Cardiac fibroblast (primary cell): ENCODE data around the gene GSDMA.

Experiments
- DNase-seq, 2 donors: peaks; one replicate each; pipeline versions ENCODE4 v3.0.0 to v3.0.0-alpha.2; 2010; ENCODE audit warnings: low read depth in 2 of 2
- H3K4me3 ChIP-seq, 2 donors: replicated peaks in 1 of 2; 1 replicate in 1 of 2; 2 replicates in 1 of 2; pipeline ENCODE4 v1.5.1; 2011; ENCODE audit warnings: low read depth in 2 of 2, low read length in 2 of 2, mild to moderate bottlenecking in 2 of 2, moderate library complexity in 1 of 2
- TF ChIP-seq, protein P1 (sequence below): IDR thresholded peaks from one replicate; pipeline ENCODE4 v1.5.1; 2011; ENCODE audit warnings: low read depth, mild to moderate bottlenecking, low read length, inconsistent platforms

The GSDMA gene

DNA sequence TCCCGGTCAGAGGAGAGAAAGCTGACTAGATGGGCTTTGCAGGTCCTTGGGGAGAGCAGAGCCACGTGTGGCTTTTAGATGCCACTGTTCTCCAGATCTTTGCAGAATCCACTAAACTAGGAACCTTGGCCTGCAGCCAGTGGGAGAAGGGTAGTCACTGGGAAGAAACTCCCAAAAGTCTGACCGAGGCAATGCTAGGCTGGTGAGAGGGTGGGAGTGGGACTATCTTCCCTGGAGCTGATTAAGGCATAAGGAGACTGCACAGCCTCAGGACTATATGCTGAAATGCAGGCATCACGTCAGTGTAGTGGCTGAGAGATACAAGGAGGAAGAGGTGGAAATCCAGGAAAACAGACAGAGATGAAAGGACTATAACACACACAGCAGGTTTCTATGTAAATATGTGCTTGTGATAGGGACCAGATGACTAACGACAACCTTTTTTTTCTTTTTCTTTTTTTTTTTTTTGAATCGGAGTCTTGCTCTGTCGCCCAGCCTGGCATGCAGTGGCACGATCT lies 2.2 kb upstream of the GSDMA start:
- no peak for DNase-seq
- H3K4me3 ChIP-seq: no peak overlapping the region

DNA sequence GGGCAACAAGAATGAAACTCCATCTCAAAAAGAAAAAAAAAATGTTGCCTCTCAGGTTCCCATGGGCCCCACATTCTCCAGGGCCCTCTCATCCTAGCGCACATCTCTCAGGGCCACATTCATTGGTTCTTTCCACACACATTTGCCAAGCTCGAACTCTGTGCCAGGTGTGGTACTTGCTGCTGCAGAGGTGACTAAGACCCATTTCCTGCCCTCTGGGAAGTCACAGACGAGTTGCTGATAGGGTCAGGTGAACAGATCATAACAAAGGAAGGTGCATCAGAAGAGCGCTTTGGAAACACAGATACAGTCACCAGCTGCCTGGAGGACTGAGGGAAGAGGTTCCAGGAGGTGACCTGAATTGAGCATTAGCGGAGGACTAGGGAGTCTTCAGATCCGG lies 1.0 kb downstream of the GSDMA start:
- DNase-seq: no peak
- TF ChIP-seq, protein P1, sequence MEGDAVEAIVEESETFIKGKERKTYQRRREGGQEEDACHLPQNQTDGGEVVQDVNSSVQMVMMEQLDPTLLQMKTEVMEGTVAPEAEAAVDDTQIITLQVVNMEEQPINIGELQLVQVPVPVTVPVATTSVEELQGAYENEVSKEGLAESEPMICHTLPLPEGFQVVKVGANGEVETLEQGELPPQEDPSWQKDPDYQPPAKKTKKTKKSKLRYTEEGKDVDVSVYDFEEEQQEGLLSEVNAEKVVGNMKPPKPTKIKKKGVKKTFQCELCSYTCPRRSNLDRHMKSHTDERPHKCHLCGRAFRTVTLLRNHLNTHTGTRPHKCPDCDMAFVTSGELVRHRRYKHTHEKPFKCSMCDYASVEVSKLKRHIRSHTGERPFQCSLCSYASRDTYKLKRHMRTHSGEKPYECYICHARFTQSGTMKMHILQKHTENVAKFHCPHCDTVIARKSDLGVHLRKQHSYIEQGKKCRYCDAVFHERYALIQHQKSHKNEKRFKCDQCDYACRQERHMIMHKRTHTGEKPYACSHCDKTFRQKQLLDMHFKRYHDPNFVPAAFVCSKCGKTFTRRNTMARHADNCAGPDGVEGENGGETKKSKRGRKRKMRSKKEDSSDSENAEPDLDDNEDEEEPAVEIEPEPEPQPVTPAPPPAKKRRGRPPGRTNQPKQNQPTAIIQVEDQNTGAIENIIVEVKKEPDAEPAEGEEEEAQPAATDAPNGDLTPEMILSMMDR: no peak
- no peak overlapping the region for H3K4me3 ChIP-seq

More for the DNA sequence above, 2.2 kb upstream of the GSDMA start:
- TF ChIP-seq, protein P1: no peak

- DNase-seq: no peak
- no peak overlapping the region for H3K4me3 ChIP-seq
- TF ChIP-seq, protein P1: no peak
Observed at GRCh38 chr17:39965017-39965699, 2.4 kb downstream of the GSDMA start.

DNA sequence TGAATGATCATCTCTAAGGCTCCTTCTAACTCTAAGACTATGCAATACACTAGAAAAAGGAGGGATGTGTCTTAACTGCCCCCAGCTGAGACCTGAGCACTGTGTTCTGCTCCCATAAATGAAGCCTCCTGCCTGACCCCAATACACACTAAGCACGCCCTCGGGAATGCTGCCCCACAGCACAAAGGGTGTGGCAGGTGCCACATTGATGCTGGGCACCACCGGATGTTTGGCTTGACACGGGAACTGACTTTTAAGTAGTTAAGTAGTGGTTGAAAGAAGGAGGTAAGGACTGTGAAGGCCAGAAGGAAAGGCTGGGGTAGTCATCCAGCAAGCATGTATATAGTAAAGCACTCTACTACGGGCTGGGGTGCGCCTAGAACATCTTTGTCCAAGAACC lies 4.0 kb downstream of the GSDMA start:
- TF ChIP-seq, protein P1: no peak
- no peak for DNase-seq
- no peak overlapping the region for H3K4me3 ChIP-seq

- DNase-seq: no peak
- no peak overlapping the region for H3K4me3 ChIP-seq
- TF ChIP-seq, protein P1: no peak
Observed at GRCh38 chr17:39968761-39969160, 6.0 kb downstream of the GSDMA start.

DNA sequence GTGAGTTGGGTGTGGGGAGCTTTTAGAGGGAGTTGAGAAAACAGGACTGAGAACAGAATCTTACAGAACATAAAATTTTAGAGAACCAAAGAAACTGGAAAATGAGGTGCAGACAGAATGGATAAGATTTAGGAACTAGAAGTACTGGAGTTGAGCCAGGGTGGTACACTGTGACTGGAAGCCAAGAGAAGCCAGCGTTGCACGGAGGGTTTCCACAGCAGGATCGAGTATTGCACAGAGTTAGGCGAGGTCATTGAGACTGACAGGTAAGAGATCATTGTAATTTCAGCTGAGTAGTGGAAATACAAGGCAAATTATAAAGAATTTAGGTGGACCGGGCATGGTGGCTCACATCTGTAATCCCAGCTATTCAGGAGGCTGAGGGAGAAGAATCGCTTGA lies 6.6 kb downstream of the GSDMA start:
- no peak for DNase-seq
- no peak overlapping the region for H3K4me3 ChIP-seq
- TF ChIP-seq, protein P1: no peak
